ENCODE measurements around the gene PPP2R3C. TPM values are rescaled to one million over a fixed set of nuclear protein-coding genes. Genes with fewer than 3 reads are reported as not detected.

PPP2R3C gene
- total RNA-seq, 1 experiment from 2014 or later = 86.2 TPM

DNA sequence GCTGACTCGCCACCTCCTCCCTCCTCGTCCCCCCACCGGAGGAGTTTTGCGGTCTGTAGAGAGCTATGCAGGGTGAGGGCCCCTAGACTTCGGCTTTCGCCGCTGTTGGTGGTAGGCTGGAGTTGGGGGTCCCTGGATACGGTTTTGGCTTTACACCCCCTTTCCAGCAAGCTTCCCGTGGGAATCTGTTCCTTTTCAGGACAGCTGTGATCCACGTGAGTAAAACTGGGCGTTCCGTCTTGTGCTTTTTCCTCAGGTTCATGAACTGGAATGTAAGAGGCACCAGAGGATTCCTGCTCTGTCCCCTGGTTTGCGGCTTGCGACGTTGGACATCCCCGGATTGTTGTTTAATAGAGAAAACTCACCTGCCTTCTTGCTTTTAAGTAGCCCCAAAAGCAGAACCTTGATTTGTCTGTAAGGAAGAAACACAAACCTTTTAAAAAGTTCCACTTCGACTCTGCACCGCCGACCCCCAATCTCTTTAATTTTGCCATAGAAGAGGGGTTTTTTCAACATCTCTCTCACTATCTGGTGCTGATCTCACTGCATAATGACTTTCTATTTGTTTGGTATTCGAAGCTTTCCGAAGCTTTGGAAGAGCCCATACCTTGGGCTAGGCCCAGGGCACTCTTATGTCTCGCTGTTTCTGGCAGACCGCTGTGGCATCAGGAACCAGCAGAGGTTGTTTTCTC is 1.1 kb upstream of the PPP2R3C start:
- H3K9me3 ChIP-seq (ENCODE audit: low read length) = no peaks in the 10 kb centered on the region
- H3K9me2 ChIP-seq (replicated peaks; ENCODE audit: insufficient read depth, low read length) = no peaks in the 10 kb centered on the region
- peaks cover 33% of the 10 kb centered on the region for H3K4me1 ChIP-seq (ENCODE audit: low read length)
- peaks cover 75% of the 10 kb centered on the region for H3K79me2 ChIP-seq (ENCODE audit: low read length)
- peak overlapping the region; percentile 90 for H3K4me2 ChIP-seq (ENCODE audit: low read depth, low read length, poor library complexity, severe bottlenecking)
- peak overlapping the region; percentile 76 for H3K4me3 ChIP-seq (ENCODE audit: low read length)
- peak overlapping the region; percentile 80 for H3K9ac ChIP-seq (ENCODE audit: low read length)
- H3K27ac ChIP-seq (ENCODE audit: low read length) = peak overlapping the region; percentile 86
- DNase-seq = peak; percentile 65
- H4K20me1 ChIP-seq (ENCODE audit: insufficient read depth, low read depth, low read length) = no peaks in the 10 kb centered on the region
- peaks cover 5% of the 10 kb centered on the region for H3K36me3 ChIP-seq (ENCODE audit: insufficient read depth, low read length)
- peak overlapping the region; percentile 84 for H2AFZ ChIP-seq (ENCODE audit: low read length)
- H3K27me3 ChIP-seq (ENCODE audit: low read length) = no peaks in the 10 kb centered on the region

DNA sequence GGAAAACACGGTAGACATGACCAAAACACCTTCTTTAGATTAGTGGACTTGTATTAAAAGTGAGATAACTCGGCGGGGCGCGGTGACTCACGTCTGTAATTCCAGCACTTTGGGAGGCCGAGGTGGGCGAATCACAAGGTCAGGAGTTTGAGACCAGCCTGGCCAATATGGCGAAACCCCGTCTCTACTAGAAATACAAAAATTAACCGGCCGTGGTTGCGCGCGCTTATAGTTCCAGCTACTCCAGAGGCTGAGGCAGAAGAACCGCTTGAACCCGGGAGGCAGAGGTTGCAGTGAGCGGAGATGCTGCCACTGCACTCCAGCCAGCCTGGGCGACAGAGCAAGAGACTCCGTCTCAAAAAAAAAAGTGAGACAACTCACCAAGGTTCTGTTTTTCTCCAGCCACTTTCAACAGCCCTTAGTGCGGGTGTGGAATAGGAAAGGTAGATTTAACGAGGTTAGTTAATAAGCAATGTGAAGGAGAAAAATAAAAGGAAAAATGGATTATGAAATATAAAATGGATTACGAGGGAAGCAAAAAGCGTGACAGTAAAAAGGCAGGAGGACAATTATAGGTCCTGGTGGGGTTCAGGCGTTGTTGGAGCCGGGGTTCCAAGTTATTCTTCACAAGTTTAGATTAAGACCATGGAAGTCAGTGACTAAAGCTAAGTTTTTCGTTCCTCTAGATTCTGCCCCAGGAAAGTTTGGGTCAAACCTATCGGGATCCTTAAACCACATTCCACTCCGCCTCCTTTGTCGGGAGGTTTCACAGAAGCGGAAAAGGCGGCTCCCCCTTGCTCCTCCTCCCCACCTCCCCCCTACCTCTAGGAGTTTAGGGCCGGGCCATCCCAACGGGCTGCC is 534 bp downstream of the PPP2R3C start:
- peak overlapping the region; percentile 90 for H3K4me2 ChIP-seq (ENCODE audit: low read depth, low read length, poor library complexity, severe bottlenecking)
- H3K4me3 ChIP-seq (ENCODE audit: low read length) = peak overlapping the region; percentile 76

DNA sequence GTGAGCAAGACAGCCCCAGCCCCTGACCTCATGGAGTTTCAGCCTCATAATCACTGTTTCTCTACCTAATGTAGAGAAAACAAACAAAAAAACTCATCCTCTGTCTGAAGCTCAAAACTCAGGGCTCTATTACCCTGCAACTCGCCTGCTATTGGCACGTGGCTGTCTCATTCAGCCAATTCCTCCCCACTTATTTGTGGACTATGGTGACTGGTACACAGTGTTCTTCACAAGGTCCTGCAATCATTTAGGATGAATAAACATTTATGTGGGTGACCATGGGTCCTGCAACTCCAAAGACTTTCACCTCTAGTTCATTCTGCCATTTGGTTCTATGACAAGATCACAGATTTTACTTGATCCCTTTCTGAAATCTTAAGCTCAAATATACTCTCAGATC is 4.7 kb downstream of the PPP2R3C start:
- DNase-seq = no peak
- H3K9ac ChIP-seq (ENCODE audit: low read length) = no peak overlapping the region
- no peaks in the 10 kb centered on the region for H4K20me1 ChIP-seq (ENCODE audit: insufficient read depth, low read depth, low read length)
- H3K4me1 ChIP-seq (ENCODE audit: low read length) = peaks cover 8% of the 10 kb centered on the region
- H3K27me3 ChIP-seq (ENCODE audit: low read length) = no peaks in the 10 kb centered on the region
- peaks cover 36% of the 10 kb centered on the region for H3K36me3 ChIP-seq (ENCODE audit: insufficient read depth, low read length)
- H3K4me2 ChIP-seq (ENCODE audit: low read depth, low read length, poor library complexity, severe bottlenecking) = no peak overlapping the region
- peaks cover 1% of the 10 kb centered on the region; the same call in 1 of the 2 replicates for H3K9me3 ChIP-seq (ENCODE audit: low read length)
- no peak overlapping the region for H3K27ac ChIP-seq (ENCODE audit: low read length)
- H3K79me2 ChIP-seq (ENCODE audit: low read length) = peaks cover 66% of the 10 kb centered on the region
- no peak overlapping the region for H2AFZ ChIP-seq (ENCODE audit: low read length)
- H3K9me2 ChIP-seq (replicated peaks; ENCODE audit: insufficient read depth, low read length) = no peaks in the 10 kb centered on the region
- H3K4me3 ChIP-seq (ENCODE audit: low read length) = no peak overlapping the region

More for the DNA sequence above, 534 bp downstream of the PPP2R3C start:
- H3K27ac ChIP-seq (ENCODE audit: low read length) = peak overlapping the region; percentile 86
- peak overlapping the region; percentile 80 for H3K9ac ChIP-seq (ENCODE audit: low read length)
- peak overlapping the region; percentile 84 for H2AFZ ChIP-seq (ENCODE audit: low read length)
- no peak for DNase-seq
- peaks cover 77% of the 10 kb centered on the region for H3K79me2 ChIP-seq (ENCODE audit: low read length)
- H3K4me1 ChIP-seq (ENCODE audit: low read length) = peaks cover 30% of the 10 kb centered on the region
- no peaks in the 10 kb centered on the region for H4K20me1 ChIP-seq (ENCODE audit: insufficient read depth, low read depth, low read length)
- no peaks in the 10 kb centered on the region for H3K9me3 ChIP-seq (ENCODE audit: low read length)
- H3K9me2 ChIP-seq (replicated peaks; ENCODE audit: insufficient read depth, low read length) = no peaks in the 10 kb centered on the region
- H3K36me3 ChIP-seq (ENCODE audit: insufficient read depth, low read length) = peaks cover 5% of the 10 kb centered on the region; the same call in 1 of the 2 replicates
- no peaks in the 10 kb centered on the region for H3K27me3 ChIP-seq (ENCODE audit: low read length)

DNA sequence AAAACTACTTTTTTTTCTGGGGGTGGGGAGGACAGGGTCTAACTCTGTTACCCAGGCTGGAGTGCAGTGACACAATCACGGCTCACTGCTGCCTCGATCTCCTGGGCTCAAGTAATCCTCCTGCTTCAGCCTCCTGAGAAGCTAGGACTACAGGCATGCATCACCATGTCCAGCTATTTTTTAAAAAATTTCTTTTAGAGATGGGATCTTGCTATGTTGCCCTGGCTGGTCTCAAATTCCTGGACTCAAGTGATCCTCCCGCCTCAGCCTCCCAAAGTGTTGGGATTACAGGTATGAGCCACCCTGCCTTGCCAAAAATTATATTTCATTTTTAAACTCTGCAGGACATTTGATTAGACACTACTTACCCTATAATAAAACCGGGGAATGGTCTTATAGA is 5.5 kb downstream of the PPP2R3C start:
- no peak for DNase-seq
- Histone ChIP-seq H3K9ac (ENCODE audit: low read length) (no peak overlapping the region), H3K79me2 (ENCODE audit: low read length) (peaks cover 69% of the 10 kb centered on the region), H3K9me3 (ENCODE audit: low read length) (peaks cover 7% of the 10 kb centered on the region; the same call in 1 of the 2 replicates), H3K27me3 (ENCODE audit: low read length) (no peaks in the 10 kb centered on the region), H3K4me3 (ENCODE audit: low read length) (no peak overlapping the region), H2AFZ (ENCODE audit: low read length) (no peak overlapping the region), H3K4me1 (ENCODE audit: low read length) (peaks cover 7% of the 10 kb centered on the region), H3K27ac (ENCODE audit: low read length) (no peak overlapping the region), H3K9me2 (replicated peaks; ENCODE audit: insufficient read depth, low read length) (no peaks in the 10 kb centered on the region), H3K36me3 (ENCODE audit: insufficient read depth, low read length) (peaks cover 45% of the 10 kb centered on the region), H4K20me1 (ENCODE audit: insufficient read depth, low read depth, low read length) (no peaks in the 10 kb centered on the region), H3K4me2 (ENCODE audit: low read depth, low read length, poor library complexity, severe bottlenecking) (no peak overlapping the region)

DNA sequence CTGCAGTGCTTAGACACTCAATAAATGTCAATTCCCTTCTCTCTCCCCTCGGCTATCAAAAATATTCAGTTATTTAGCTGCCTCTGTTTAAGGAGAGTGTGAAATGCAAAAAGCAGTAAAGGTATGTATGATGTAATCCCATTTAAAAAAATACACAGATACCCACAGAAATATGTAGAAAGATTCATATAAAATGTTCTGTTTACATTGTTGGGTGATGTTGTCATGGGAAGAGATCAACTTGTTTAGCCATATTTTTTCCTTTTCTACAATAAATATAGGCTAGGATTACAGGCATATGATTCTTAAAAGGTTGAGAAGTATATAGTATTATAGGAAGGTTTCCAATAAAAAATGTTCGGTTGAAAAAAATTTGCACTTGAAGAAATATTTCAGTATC is 7.8 kb downstream of the PPP2R3C start:
- H3K27me3 ChIP-seq (ENCODE audit: low read length) = no peaks in the 10 kb centered on the region
- DNase-seq = no peak
- no peak overlapping the region for H3K9ac ChIP-seq (ENCODE audit: low read length)
- no peaks in the 10 kb centered on the region for H3K4me1 ChIP-seq (ENCODE audit: low read length)
- no peak overlapping the region for H3K27ac ChIP-seq (ENCODE audit: low read length)
- H3K9me3 ChIP-seq (ENCODE audit: low read length) = peaks cover 7% of the 10 kb centered on the region; the same call in 1 of the 2 replicates
- H3K4me3 ChIP-seq (ENCODE audit: low read length) = no peak overlapping the region
- H3K79me2 ChIP-seq (ENCODE audit: low read length) = peaks cover 51% of the 10 kb centered on the region
- no peak overlapping the region for H3K4me2 ChIP-seq (ENCODE audit: low read depth, low read length, poor library complexity, severe bottlenecking)
- peaks cover 59% of the 10 kb centered on the region for H3K36me3 ChIP-seq (ENCODE audit: insufficient read depth, low read length)
- no peaks in the 10 kb centered on the region for H4K20me1 ChIP-seq (ENCODE audit: insufficient read depth, low read depth, low read length)
- H3K9me2 ChIP-seq (replicated peaks; ENCODE audit: insufficient read depth, low read length) = no peaks in the 10 kb centered on the region
- no peak overlapping the region for H2AFZ ChIP-seq (ENCODE audit: low read length)

DNA sequence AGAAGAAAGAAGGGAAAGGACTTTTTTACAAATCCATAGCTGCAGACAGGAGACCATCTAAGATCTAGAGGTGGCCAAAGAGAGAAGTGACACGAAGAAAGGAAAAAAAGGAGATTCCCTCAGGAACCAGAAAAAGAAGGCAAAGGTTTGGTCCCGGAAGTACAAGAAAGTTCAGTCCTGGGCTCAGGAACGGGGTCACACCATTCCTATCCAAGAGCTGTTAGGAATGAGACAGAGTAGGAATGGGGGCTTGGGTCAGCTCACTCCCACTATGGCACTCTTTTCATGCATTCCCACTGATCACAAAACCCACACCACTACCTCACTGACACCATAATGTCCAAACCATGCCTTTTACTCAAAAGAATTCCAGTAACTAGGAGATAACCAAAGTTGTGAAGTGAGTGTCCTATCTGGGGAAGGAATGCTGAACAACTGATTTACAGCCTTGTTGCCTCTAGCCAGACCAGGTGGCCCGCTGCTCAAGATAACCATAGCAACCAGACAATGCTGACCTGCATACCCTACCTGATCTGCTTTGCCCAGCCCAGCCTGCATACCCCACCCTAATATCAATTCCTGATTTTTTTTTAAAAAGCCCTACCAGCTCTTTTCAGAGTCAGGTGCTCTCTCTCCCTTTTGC is 8.4 kb downstream of the PPP2R3C start:
- no peak overlapping the region for H3K27ac ChIP-seq (ENCODE audit: low read length)
- no peak overlapping the region for H3K4me2 ChIP-seq (ENCODE audit: low read depth, low read length, poor library complexity, severe bottlenecking)

DNA sequence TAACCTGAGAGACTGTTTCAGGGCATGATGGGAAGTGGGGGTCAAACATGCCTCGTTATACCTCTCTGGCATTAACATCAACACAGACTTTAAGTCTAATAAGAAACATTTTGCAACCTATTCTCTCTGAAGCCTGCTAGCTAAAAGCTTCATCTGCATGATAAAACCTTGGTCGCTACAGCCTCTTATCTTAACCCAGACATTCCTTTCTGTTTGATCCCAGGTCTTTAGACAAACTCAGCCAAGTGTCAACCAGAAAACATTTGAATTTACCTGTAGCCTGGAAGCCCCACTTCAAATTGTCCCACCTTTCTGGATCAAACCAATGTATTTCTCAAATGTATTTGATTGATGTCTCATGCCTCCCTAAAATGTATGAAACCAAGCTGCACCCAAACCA is 9.1 kb downstream of the PPP2R3C start:
- Histone ChIP-seq H3K9me2 (replicated peaks; ENCODE audit: insufficient read depth, low read length) (no peaks in the 10 kb centered on the region), H3K36me3 (ENCODE audit: insufficient read depth, low read length) (peaks cover 64% of the 10 kb centered on the region)

More for the DNA sequence above, 8.4 kb downstream of the PPP2R3C start:
- H3K27me3 ChIP-seq (ENCODE audit: low read length) = no peaks in the 10 kb centered on the region
- no peaks in the 10 kb centered on the region for H3K4me1 ChIP-seq (ENCODE audit: low read length)
- H4K20me1 ChIP-seq (ENCODE audit: insufficient read depth, low read depth, low read length) = no peaks in the 10 kb centered on the region
- no peak overlapping the region for H3K4me3 ChIP-seq (ENCODE audit: low read length)
- no peak overlapping the region for H2AFZ ChIP-seq (ENCODE audit: low read length)
- H3K36me3 ChIP-seq (ENCODE audit: insufficient read depth, low read length) = peaks cover 59% of the 10 kb centered on the region
- DNase-seq = no peak
- H3K9me2 ChIP-seq (replicated peaks; ENCODE audit: insufficient read depth, low read length) = no peaks in the 10 kb centered on the region
- peaks cover 51% of the 10 kb centered on the region for H3K79me2 ChIP-seq (ENCODE audit: low read length)
- peaks cover 7% of the 10 kb centered on the region; the same call in 1 of the 2 replicates for H3K9me3 ChIP-seq (ENCODE audit: low read length)
- H3K9ac ChIP-seq (ENCODE audit: low read length) = no peak overlapping the region

DNA sequence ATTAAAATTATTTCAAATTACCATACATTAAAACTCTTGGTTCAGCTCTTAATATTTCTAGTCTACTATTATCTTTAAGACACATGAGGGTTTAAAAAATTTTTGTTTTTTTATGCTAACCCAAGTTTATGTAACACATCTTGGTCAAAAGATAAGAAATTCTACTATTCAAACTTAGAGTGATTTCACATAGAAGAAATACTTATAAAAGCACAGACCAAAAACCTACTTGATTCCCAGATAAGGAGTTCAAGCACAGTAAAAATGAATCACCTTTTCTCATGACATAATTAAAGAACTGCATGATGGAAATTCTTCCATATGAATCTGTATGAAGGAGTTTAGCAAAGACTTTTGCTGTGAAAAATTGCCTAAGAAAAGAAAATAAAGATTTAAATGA is 13.9 kb downstream of the PPP2R3C start:
- Histone ChIP-seq H2AFZ (ENCODE audit: low read length) (no peak overlapping the region), H3K9ac (ENCODE audit: low read length) (no peak overlapping the region), H3K27ac (ENCODE audit: low read length) (no peak overlapping the region), H3K4me3 (ENCODE audit: low read length) (no peak overlapping the region), H3K79me2 (ENCODE audit: low read length) (peaks cover 18% of the 10 kb centered on the region), H3K9me3 (ENCODE audit: low read length) (peaks cover 7% of the 10 kb centered on the region; the same call in 1 of the 2 replicates), H3K4me2 (ENCODE audit: low read depth, low read length, poor library complexity, severe bottlenecking) (no peak overlapping the region), H3K36me3 (ENCODE audit: insufficient read depth, low read length) (peaks cover 58% of the 10 kb centered on the region), H4K20me1 (ENCODE audit: insufficient read depth, low read depth, low read length) (no peaks in the 10 kb centered on the region), H3K27me3 (ENCODE audit: low read length) (no peaks in the 10 kb centered on the region), H3K9me2 (replicated peaks; ENCODE audit: insufficient read depth, low read length) (no peaks in the 10 kb centered on the region), H3K4me1 (ENCODE audit: low read length) (no peaks in the 10 kb centered on the region)
- DNase-seq = no peak

More for the DNA sequence above, 9.1 kb downstream of the PPP2R3C start:
- no peak overlapping the region for H3K9ac ChIP-seq (ENCODE audit: low read length)
- no peaks in the 10 kb centered on the region for H3K27me3 ChIP-seq (ENCODE audit: low read length)
- H3K4me3 ChIP-seq (ENCODE audit: low read length) = no peak overlapping the region
- peaks cover 7% of the 10 kb centered on the region; the same call in 1 of the 2 replicates for H3K9me3 ChIP-seq (ENCODE audit: low read length)
- H3K79me2 ChIP-seq (ENCODE audit: low read length) = peaks cover 46% of the 10 kb centered on the region
- H3K4me1 ChIP-seq (ENCODE audit: low read length) = no peaks in the 10 kb centered on the region
- DNase-seq = no peak
- no peak overlapping the region for H3K4me2 ChIP-seq (ENCODE audit: low read depth, low read length, poor library complexity, severe bottlenecking)
- no peak overlapping the region for H2AFZ ChIP-seq (ENCODE audit: low read length)
- no peaks in the 10 kb centered on the region for H4K20me1 ChIP-seq (ENCODE audit: insufficient read depth, low read depth, low read length)
- no peak overlapping the region for H3K27ac ChIP-seq (ENCODE audit: low read length)

Measured in Karpas-422 (cell line).